ENCODE data around the gene ZNF682.
"Not testable (repeated sequence)": the region's sequence is repeated elsewhere in the genome, so short reads cannot be mapped to it uniquely, and the experiment has no call there.

DNA sequence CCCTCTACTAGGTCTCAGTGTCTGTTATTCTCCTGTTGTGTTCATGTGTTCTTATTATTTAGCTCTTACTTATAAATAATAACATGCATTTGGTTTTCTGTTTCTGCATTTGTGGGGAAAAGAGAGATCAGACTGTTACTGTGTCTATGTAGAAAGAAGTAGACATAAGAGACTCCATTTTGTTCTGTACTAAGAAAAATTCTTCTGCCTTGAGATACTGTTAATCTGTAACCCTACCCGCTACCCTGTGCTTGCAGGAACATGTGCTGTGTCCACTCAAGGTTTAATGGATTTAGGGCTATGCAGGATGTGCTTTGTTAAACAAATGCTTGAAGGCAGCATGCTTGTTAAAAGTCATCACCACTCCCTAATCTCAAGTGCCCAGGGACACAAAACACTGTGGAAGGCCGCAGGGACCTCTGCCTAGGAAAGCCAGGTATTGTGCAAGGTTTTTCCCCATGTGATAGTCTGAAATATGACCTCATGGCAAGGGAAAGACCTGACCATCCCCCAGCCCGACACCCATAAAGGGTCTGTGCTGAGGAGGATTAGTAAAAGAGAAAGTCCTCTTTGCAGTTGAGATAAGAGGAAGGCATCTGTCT is 43.0 kb upstream of the ZNF682 start:
- TF ChIP-seq, protein P1, sequence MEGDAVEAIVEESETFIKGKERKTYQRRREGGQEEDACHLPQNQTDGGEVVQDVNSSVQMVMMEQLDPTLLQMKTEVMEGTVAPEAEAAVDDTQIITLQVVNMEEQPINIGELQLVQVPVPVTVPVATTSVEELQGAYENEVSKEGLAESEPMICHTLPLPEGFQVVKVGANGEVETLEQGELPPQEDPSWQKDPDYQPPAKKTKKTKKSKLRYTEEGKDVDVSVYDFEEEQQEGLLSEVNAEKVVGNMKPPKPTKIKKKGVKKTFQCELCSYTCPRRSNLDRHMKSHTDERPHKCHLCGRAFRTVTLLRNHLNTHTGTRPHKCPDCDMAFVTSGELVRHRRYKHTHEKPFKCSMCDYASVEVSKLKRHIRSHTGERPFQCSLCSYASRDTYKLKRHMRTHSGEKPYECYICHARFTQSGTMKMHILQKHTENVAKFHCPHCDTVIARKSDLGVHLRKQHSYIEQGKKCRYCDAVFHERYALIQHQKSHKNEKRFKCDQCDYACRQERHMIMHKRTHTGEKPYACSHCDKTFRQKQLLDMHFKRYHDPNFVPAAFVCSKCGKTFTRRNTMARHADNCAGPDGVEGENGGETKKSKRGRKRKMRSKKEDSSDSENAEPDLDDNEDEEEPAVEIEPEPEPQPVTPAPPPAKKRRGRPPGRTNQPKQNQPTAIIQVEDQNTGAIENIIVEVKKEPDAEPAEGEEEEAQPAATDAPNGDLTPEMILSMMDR (IDR thresholded peaks at IDR 0.05): not testable (repeated sequence)
- TF ChIP-seq POLR2A (IDR thresholded peaks at IDR 0.05): not testable (repeated sequence)
